GM12878 (cell line): ENCODE measurements around the gene C1QB. TPM values are rescaled to one million over a fixed set of nuclear protein-coding genes. Genes with fewer than 3 reads are reported as not detected.

Experiments used
- ATAC-seq: fragments of 200-7000 bp; cut with Tn5 transposase; 3 replicates; pipeline ENCODE4 v1.9.1; 2020; ENCODE audit warnings: mild to moderate bottlenecking, moderate library complexity
- BruUV-seq: library from RNA; stranded (reverse); fragments of 400-500 nt; replicated peaks from 2 replicates; lab custom pipeline; 2021; lab: Mats Ljungman, UMichigan
- CTCF ChIA-PET: fragments of 300-600 bp; sonication (Branson Sonifier 250); formaldehyde crosslinking; extraction: SDS; loops from one replicate; lab custom pipeline; 2021; ENCODE audit warnings: inconsistent platforms; lab: Yijun Ruan, JAX
- POLR2A ChIA-PET: fragments of 350-600 bp; formaldehyde crosslinking; extraction: SDS; loops from one replicate; lab custom pipeline; 2021; ENCODE audit warnings: inconsistent platforms; lab: Charles Lee
- RAD21 ChIA-PET: fragments of 300-600 bp; sonication (Branson Sonifier 250); formaldehyde crosslinking; loops from one replicate; lab custom pipeline; 2023; ENCODE audit warnings: antibody characterized with exemption; ENCODE audit not compliant: unreplicated experiment; lab: Charles Lee
- SMC1A ChIA-PET: fragments of 300-600 bp; sonication (Branson Sonifier 250); formaldehyde crosslinking; loops from one replicate; lab custom pipeline; 2023; ENCODE audit not compliant: unreplicated experiment, uncharacterized antibody; lab: Charles Lee
- DNase-seq: peaks from one replicate; pipeline ENCODE4 v3.0.0-alpha.2; 2011; ENCODE audit warnings: low read depth, low spot score
- FAIRE-seq: peaks from 3 replicates; lab custom pipeline; 2011; peaks lifted over from hg19 to GRCh38; lab: Jason Lieb, UNC
- H2AFZ ChIP-seq: 2 replicates; pipeline ENCODE4 v1.6.0; 2011; ENCODE audit warnings: low read depth, low read length, control low read depth; ENCODE audit not compliant: control insufficient read depth
- H3K27ac ChIP-seq: 2 replicates; pipeline ENCODE4 v1.5.1; 2011; ENCODE audit warnings: control low read depth; ENCODE audit not compliant: control insufficient read depth, insufficient read depth
- H3K27me3 ChIP-seq, 2 experiments: replicated peaks in 1 of 2; 2 replicates each; pipeline versions ENCODE4 v1.6.0 to v1.6.1; 2011; ENCODE audit warnings: low read length in 1 of 2; ENCODE audit not compliant: control insufficient read depth in 2 of 2, insufficient read depth in 2 of 2
- H3K36me3 ChIP-seq, 2 experiments: 2 replicates each; pipeline ENCODE4 v1.5.1; 2011; ENCODE audit warnings: low read length in 1 of 2; ENCODE audit not compliant: control insufficient read depth in 2 of 2, insufficient read depth in 2 of 2
- H3K4me1 ChIP-seq: 2 replicates; pipeline ENCODE4 v1.6.1; 2011; ENCODE audit warnings: mild to moderate bottlenecking, low read length, moderate library complexity, mixed read lengths; ENCODE audit not compliant: control insufficient read depth, insufficient read depth
- H3K4me2 ChIP-seq: 2 replicates; pipeline ENCODE4 v1.6.0; 2011; ENCODE audit warnings: control low read depth; ENCODE audit not compliant: control insufficient read depth, insufficient read depth
- H3K4me3 ChIP-seq: fragments of 200-600 bp; sonication (generic); 2 replicates; pipeline ENCODE4 v1.5.1; 2016
- H3K79me2 ChIP-seq: 2 replicates; pipeline ENCODE4 v1.6.0; 2011; ENCODE audit warnings: low read length; ENCODE audit not compliant: control insufficient read depth, insufficient read depth
- H3K9ac ChIP-seq: 2 replicates; pipeline ENCODE4 v1.8.0; 2011; ENCODE audit warnings: low read length, control low read depth, mixed read lengths; ENCODE audit not compliant: control insufficient read depth, insufficient read depth
- H3K9me3 ChIP-seq: replicated peaks from 3 replicates; pipeline ENCODE4 v1.5.1; 2011; ENCODE audit warnings: mild to moderate bottlenecking, low read length; ENCODE audit not compliant: control insufficient read depth, insufficient read depth
- H4K20me1 ChIP-seq: 2 replicates; pipeline ENCODE4 v1.6.0; 2011; ENCODE audit not compliant: control insufficient read depth, insufficient read depth
- BCL11A ChIP-seq: IDR thresholded peaks from 2 replicates; pipeline ENCODE4 v1.6.1; 2011; ENCODE audit warnings: low read depth, low read length
- CEBPB ChIP-seq, 2 experiments: fragments of 150-350 bp in 1 of 2; IDR thresholded peaks; 2 replicates each; pipeline ENCODE4 v1.6.1; 2012 to 2014; ENCODE audit warnings: low read depth in 2 of 2, low read length in 2 of 2, borderline replicate concordance in 1 of 2, inconsistent platforms in 1 of 2
- CREB1 ChIP-seq: IDR thresholded peaks from 2 replicates; pipeline ENCODE4 v1.6.1; 2012; ENCODE audit warnings: low read depth, mild to moderate bottlenecking, inconsistent platforms
- JUNB ChIP-seq: IDR thresholded peaks from 2 replicates; pipeline ENCODE4 v1.6.1; 2016; ENCODE audit warnings: antibody characterized with exemption, mild to moderate bottlenecking
- KLF5 ChIP-seq: fragments of 450-650 bp; IDR thresholded peaks from 2 replicates; pipeline ENCODE4 v1.6.1; 2014; ENCODE audit warnings: mild to moderate bottlenecking; ENCODE audit not compliant: partially characterized antibody
- MEF2A ChIP-seq: IDR thresholded peaks from 2 replicates; pipeline ENCODE4 v1.6.1; 2011; ENCODE audit warnings: low read depth, mild to moderate bottlenecking, low read length, moderate library complexity; ENCODE audit not compliant: insufficient read depth
- MLLT1 ChIP-seq: fragments of 450-650 bp; IDR thresholded peaks from 2 replicates; pipeline ENCODE4 v1.6.1; 2016; ENCODE audit warnings: mild to moderate bottlenecking
- MTA3 ChIP-seq: IDR thresholded peaks from 2 replicates; pipeline ENCODE4 v1.6.1; 2012; ENCODE audit warnings: low read length, inconsistent platforms, borderline replicate concordance
- PRDM15 ChIP-seq: fragments of 450-650 bp; formaldehyde crosslinking; IDR thresholded peaks from 2 replicates; pipeline ENCODE4 v1.4.0; 2020; ENCODE audit warnings: mild to moderate bottlenecking, moderate library complexity
- RELA ChIP-seq: fragments of 450-650 bp; IDR thresholded peaks from 2 replicates; pipeline ENCODE4 v1.8.0; 2014; ENCODE audit warnings: borderline replicate concordance; ENCODE audit not compliant: partially characterized antibody
- RELB ChIP-seq: fragments of 450-650 bp; IDR thresholded peaks from 2 replicates; pipeline ENCODE4 v1.6.1; 2017; ENCODE audit warnings: low read depth, mild to moderate bottlenecking, moderate library complexity
- SREBF1 ChIP-seq: IDR thresholded peaks from 2 replicates; pipeline ENCODE4 v1.6.1; 2012; ENCODE audit warnings: mild to moderate bottlenecking, low read length
- YBX1 ChIP-seq: fragments of 450-650 bp; IDR thresholded peaks from 2 replicates; pipeline ENCODE4 v1.6.1; 2016; ENCODE audit warnings: antibody characterized with exemption
- WGBS: methylation state at CpG from one replicate; pipeline ENCODE4 v1.1.6; 2016; ENCODE audit warnings: low lambda C conversion rate; ENCODE audit not compliant: insufficient replicate concordance, insufficient coverage; ENCODE audit errors: missing lambda C conversion rate; 5-methylcytosine and 5-hydroxymethylcytosine counted together
- in situ Hi-C: fragments of 300-500 bp; cut with MboI; formaldehyde crosslinking; loops from 9 replicates; pipeline ENCODE4 v1.14.3; 2018; ENCODE audit warnings: mixed read lengths
- intact Hi-C: fragments of 100-400 bp; cut with micrococcal nuclease; formaldehyde crosslinking; loops from one replicate; pipeline ENCODE4 v1.14.2; 2022; ENCODE audit not compliant: unreplicated experiment
- polyA plus RNA-seq, 11 experiments: library from polyadenylated mRNA; depleted of rRNA in 4 of 11; unstranded in 6 of 11; stranded (reverse) in 5 of 11; fragments of >200 nt; fragmentation: Nextera tagmentation in 4 of 11; fragmentation: Illumina TruSeq in 1 of 11; extraction: Ambion mirVana in 4 of 11; extraction: Trizol in 1 of 11; gene quantifications; 1 replicate in 1 of 11; 2 replicates in 10 of 11; pipeline versions ENCODE4 v1.2.1 to v1.2.3, GENCODE V29; 2011 to 2016; ENCODE audit warnings: inconsistent platforms in 2 of 11, missing spikeins in 2 of 11, low read depth in 1 of 11
- total RNA-seq, 4 experiments: library from RNA; depleted of rRNA in 3 of 4; stranded (reverse); fragments of >200 nt in 3 of 4; fragmentation: Illumina TruSeq in 1 of 4; extraction: Trizol in 1 of 4; gene quantifications; 2 replicates each; pipeline versions ENCODE4 v1.2.1 to v1.2.3, GENCODE V29; 2013 to 2021
- TF ChIP-seq, protein P1 (sequence below): fragments of 450-650 bp; IDR thresholded peaks from 2 replicates; pipeline ENCODE4 v1.6.1; 2017; ENCODE audit warnings: borderline replicate concordance

Gene C1QB
- total and polyA plus RNA-seq, 10 of the 15 experiments (the other 5 are each of a cell fraction or from before 2014, with no cell fraction given) = 0.62 TPM; not detected in 9

DNA sequence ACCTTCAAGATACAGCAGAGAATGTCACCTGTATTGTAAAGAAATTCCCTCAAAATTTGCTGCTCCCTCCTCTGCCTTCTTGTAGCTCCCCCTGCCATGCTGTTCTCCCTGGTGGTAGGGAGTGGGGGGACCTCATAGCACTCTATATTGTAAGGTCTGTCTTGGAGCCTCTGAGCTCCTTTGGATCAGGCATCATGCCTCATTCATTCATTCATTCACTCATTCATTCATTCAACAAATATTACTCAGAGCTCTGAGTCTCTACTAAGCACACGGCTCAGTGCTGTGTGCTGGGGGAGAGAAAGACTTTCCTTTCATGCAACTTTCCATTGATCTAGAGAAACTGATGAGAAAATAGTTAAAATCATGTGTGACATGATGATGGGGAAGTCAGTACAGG, 30.5 kb downstream of the C1QB start:
- ATAC-seq (no peak), DNase-seq (no peak), FAIRE-seq (no peak)
- no peak for TF ChIP-seq YBX1
- no peak for TF ChIP-seq SREBF1
- no peak for TF ChIP-seq RELA
- no peak for TF ChIP-seq MTA3
- TF ChIP-seq MLLT1 = no peak
- no peak for TF ChIP-seq CREB1
- TF ChIP-seq JUNB = no peak
- TF ChIP-seq, protein P1, sequence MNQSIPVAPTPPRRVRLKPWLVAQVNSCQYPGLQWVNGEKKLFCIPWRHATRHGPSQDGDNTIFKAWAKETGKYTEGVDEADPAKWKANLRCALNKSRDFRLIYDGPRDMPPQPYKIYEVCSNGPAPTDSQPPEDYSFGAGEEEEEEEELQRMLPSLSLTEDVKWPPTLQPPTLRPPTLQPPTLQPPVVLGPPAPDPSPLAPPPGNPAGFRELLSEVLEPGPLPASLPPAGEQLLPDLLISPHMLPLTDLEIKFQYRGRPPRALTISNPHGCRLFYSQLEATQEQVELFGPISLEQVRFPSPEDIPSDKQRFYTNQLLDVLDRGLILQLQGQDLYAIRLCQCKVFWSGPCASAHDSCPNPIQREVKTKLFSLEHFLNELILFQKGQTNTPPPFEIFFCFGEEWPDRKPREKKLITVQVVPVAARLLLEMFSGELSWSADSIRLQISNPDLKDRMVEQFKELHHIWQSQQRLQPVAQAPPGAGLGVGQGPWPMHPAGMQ = no peak
- no peak for TF ChIP-seq PRDM15 (CRISPR knock-in tag)
- TF ChIP-seq BCL11A = no peak
- TF ChIP-seq CEBPB (IDR thresholded peaks at IDR 0.05; ENCODE audit: borderline replicate concordance in 1 of 2, low read depth in 2 of 2, low read length in 2 of 2) = no peak
- TF ChIP-seq KLF5 = no peak
- no peak for TF ChIP-seq MEF2A
- no peak for TF ChIP-seq RELB
- Histone ChIP-seq H3K4me3 (no peak overlapping the region), H3K4me1 (no peaks in the 10 kb centered on the region), H3K4me2 (no peak overlapping the region), H3K27ac (no peak overlapping the region), H2AFZ (no peak overlapping the region), H3K36me3 (no peaks in the 10 kb centered on the region), H4K20me1 (no peaks in the 10 kb centered on the region), H3K9ac (no peak overlapping the region), H3K27me3 (peaks cover 0 to 1% of the 10 kb centered on the region in 2 experiments; a peak in 1 of 4 replicates), H3K9me3 (no peaks in the 10 kb centered on the region), H3K79me2 (no peaks in the 10 kb centered on the region)
- RAD21 ChIA-PET = no interaction called here
- in situ Hi-C loops = no loop called here
- SMC1A ChIA-PET = interaction anchor here (1.0 kb wide), 1 partner anchor 185 kb away, joined by 3 read pairs; no protein-coding TSS in a partner anchor
- POLR2A ChIA-PET = no interaction called here
- CTCF ChIA-PET = interaction anchor here (0.7 kb wide), 1 partner anchor 22 kb away, joined by 3 read pairs; no protein-coding TSS in a partner anchor
- BruUV-seq = no TSS peak
- intact Hi-C loops = no loop called here
- WGBS = 23% methylated on average over 1 of the region's 1 CpG
